OCI-LY3 (cell line): Measurements from ENCODE around the gene CERT1.

ENCODE experiments used
- H2AFZ ChIP-seq: fragments of 200-600, 300-600 bp; shearing (Covaris generic); 2 replicates; pipeline ENCODE4 v1.6.0; 2014; ENCODE audit warnings: antibody characterized with exemption, low read depth, low read length
- H3K27ac ChIP-seq: fragments of 200-600, 300-600 bp; sonication (generic); 2 replicates; pipeline ENCODE4 v1.5.1; 2014; ENCODE audit warnings: mild to moderate bottlenecking, low read length, moderate library complexity, mixed read lengths
- H3K27me3 ChIP-seq: fragments of 200-600, 300-600 bp; sonication (generic); 2 replicates; pipeline ENCODE4 v1.6.1; 2014; ENCODE audit warnings: low read depth, low read length, mixed read lengths
- H3K36me3 ChIP-seq: fragments of 200-600, 300-600 bp; sonication (generic); replicated peaks from 2 replicates; pipeline ENCODE3; 2014; ENCODE audit warnings: low read depth, low read length, mixed read lengths
- H3K4me1 ChIP-seq: fragments of 300-600, 200-600 bp; sonication (generic); 2 replicates; pipeline ENCODE4 v1.6.1; 2014; ENCODE audit warnings: low read length, mixed read lengths
- H3K4me2 ChIP-seq: fragments of 200-600, 300-600 bp; sonication (generic); 2 replicates; pipeline ENCODE4 v1.6.1; 2014; ENCODE audit warnings: low read length, mixed read lengths
- H3K4me3 ChIP-seq: fragments of 300-600, 200-600 bp; sonication (generic); 2 replicates; pipeline ENCODE4 v1.5.1; 2014; ENCODE audit warnings: antibody characterized with exemption, mild to moderate bottlenecking, low read length, moderate library complexity
- H3K79me2 ChIP-seq: fragments of 300-600, 200-600 bp; shearing (Covaris generic); 2 replicates; pipeline ENCODE4 v1.6.1; 2014; ENCODE audit warnings: mild to moderate bottlenecking, low read length, mixed read lengths
- H3K9ac ChIP-seq: fragments of 300-600, 200-600 bp; shearing (Covaris generic); 2 replicates; pipeline ENCODE4 v1.6.0; 2014; ENCODE audit warnings: mild to moderate bottlenecking, low read length, moderate library complexity
- H3K9me3 ChIP-seq: fragments of 200-600, 300-600 bp; shearing (Covaris generic); 2 replicates; pipeline ENCODE4 v1.6.1; 2014; ENCODE audit warnings: low read length, mixed read lengths; ENCODE audit not compliant: insufficient read depth
- H4K20me1 ChIP-seq: fragments of 200-600, 300-600 bp; sonication (generic); 2 replicates; pipeline ENCODE4 v1.6.1; 2016; ENCODE audit warnings: low read length, mixed read lengths; ENCODE audit not compliant: insufficient read depth
- CTCF ChIP-seq: fragments of 200-600, 300-600 bp; sonication (generic); IDR thresholded peaks from 2 replicates; pipeline ENCODE4 v1.5.1; 2014; ENCODE audit warnings: antibody characterized with exemption, low read length, low read depth
- EZH2phosphoT487 ChIP-seq: fragments of 200-600 bp; shearing (Covaris generic); IDR thresholded peaks from 2 replicates; pipeline ENCODE4 v1.6.1; 2018; ENCODE audit warnings: antibody characterized with exemption, mixed run types, low read depth

CERT1 gene

GRCh38 chr5:75363111-75363510 is 148.3 kb downstream of the CERT1 start:
- Histone ChIP-seq H3K4me1 (peaks cover 25% of the 10 kb centered on the region), H4K20me1 (no peaks in the 10 kb centered on the region), H3K9ac (no peak overlapping the region), H3K27ac (no peak overlapping the region), H3K4me3 (no peak overlapping the region), H3K27me3 (no peaks in the 10 kb centered on the region), H3K79me2 (no peaks in the 10 kb centered on the region), H2AFZ (no peak overlapping the region), H3K4me2 (no peak overlapping the region), H3K36me3 (peaks cover 39% of the 10 kb centered on the region), H3K9me3 (no peaks in the 10 kb centered on the region)
- TF ChIP-seq CTCF, result no peak
- no peak for TF ChIP-seq EZH2phosphoT487

GRCh38 chr5:75362474-75362975 is 148.9 kb downstream of the CERT1 start:
- peaks cover 19% of the 10 kb centered on the region for H3K4me1 ChIP-seq
- no peak overlapping the region for H3K9ac ChIP-seq
- H3K9me3 ChIP-seq, result no peaks in the 10 kb centered on the region
- H3K36me3 ChIP-seq, result peaks cover 39% of the 10 kb centered on the region
- TF ChIP-seq CTCF, result no peak
- no peak overlapping the region for H3K4me3 ChIP-seq
- no peak overlapping the region for H3K27ac ChIP-seq
- H4K20me1 ChIP-seq, result no peaks in the 10 kb centered on the region
- no peaks in the 10 kb centered on the region for H3K27me3 ChIP-seq
- H3K4me2 ChIP-seq, result no peak overlapping the region
- H3K79me2 ChIP-seq, result no peaks in the 10 kb centered on the region
- H2AFZ ChIP-seq, result no peak overlapping the region

GRCh38 chr5:75361310-75361709 is 150.1 kb downstream of the CERT1 start:
- H3K4me1 ChIP-seq, result peaks cover 7% of the 10 kb centered on the region
- peaks cover 49% of the 10 kb centered on the region for H3K36me3 ChIP-seq
- no peaks in the 10 kb centered on the region for H3K27me3 ChIP-seq
- H3K27ac ChIP-seq, result no peak overlapping the region
- peaks cover 3% of the 10 kb centered on the region; the same call in 1 of the 2 replicates for H4K20me1 ChIP-seq
- no peak overlapping the region for H2AFZ ChIP-seq
- no peak overlapping the region for H3K9ac ChIP-seq
- no peaks in the 10 kb centered on the region for H3K9me3 ChIP-seq
- no peak overlapping the region for H3K4me3 ChIP-seq
- H3K4me2 ChIP-seq, result no peak overlapping the region
- TF ChIP-seq EZH2phosphoT487 (no peak), CTCF (no peak)
- no peaks in the 10 kb centered on the region for H3K79me2 ChIP-seq

GRCh38 chr5:75358117-75358516 is 153.3 kb downstream of the CERT1 start:
- no peak for TF ChIP-seq EZH2phosphoT487
- peaks cover 65% of the 10 kb centered on the region for H3K36me3 ChIP-seq

More at GRCh38 chr5:75358117-75358516, 153.3 kb downstream of the CERT1 start:
- Histone ChIP-seq H3K27ac (no peak overlapping the region), H4K20me1 (peaks cover 3% of the 10 kb centered on the region; the same call in 1 of the 2 replicates), H3K4me3 (no peak overlapping the region), H3K9ac (no peak overlapping the region), H3K9me3 (no peaks in the 10 kb centered on the region), H3K27me3 (no peaks in the 10 kb centered on the region), H3K79me2 (0 out of 2 replicates have a peak, but pooled peaks cover 2% of the 10 kb centered on the region), H3K4me1 (0 out of 2 replicates have a peak, but pooled peaks cover 2% of the 10 kb centered on the region), H2AFZ (no peak overlapping the region), H3K4me2 (no peak overlapping the region)
